ENCODE results near the gene LY6G5C. TPM values are rescaled to one million over a fixed set of nuclear protein-coding genes. Genes with fewer than 3 reads are reported as not detected.
A peak's percentile ranks its signal among the peaks of the same experiment; 100 is the strongest.

LY6G5C gene
- polyA plus RNA-seq, 3 donors, result 4.8 to 7.3 (median 5.8) TPM

DNA sequence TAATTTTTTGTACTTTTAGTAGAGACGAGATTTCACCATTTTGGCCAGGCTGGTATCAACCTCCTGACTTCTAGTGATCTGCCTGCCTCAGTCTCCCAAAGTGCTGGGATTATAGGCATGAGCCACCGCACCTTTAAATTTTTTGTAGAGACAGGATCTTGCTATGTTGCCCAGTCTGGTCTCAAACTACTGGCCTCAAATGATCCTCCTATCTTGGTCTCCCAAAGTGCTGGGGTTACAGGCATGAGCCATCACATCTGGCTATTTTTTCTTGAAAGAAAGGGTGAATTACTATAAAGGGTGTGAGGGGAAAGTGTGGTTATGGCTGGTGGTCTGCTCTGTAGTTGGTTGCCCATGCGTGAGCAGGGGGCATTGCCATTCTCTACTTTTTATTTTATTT lies 27.4 kb upstream of the LY6G5C start:
- Histone ChIP-seq H3K36me3 (replicated peaks in 1 of 2; ENCODE audit: control insufficient read depth in 1 of 2, insufficient read depth in 2 of 2, low read length in 2 of 2) (no peaks in the 10 kb centered on the region), H3K27ac (ENCODE audit: low read depth in 1 of 2, low read length in 2 of 2) (no peak overlapping the region), H3K9ac (ENCODE audit: insufficient read depth, low read length, poor library complexity, severe bottlenecking) (no peak overlapping the region), H3K4me1 (ENCODE audit: control insufficient read depth in 1 of 2, insufficient read depth in 2 of 2, low read length in 2 of 2) (peaks cover 26 to 34% of the 10 kb centered on the region in 2 donors), H3K4me2 (replicated peaks; ENCODE audit: extremely low read depth, low read length, poor library complexity, severe bottlenecking) (no peak overlapping the region), H2AFZ (ENCODE audit: insufficient read depth, low read depth, low read length, poor library complexity, severe bottlenecking) (no peak overlapping the region), H4K20me1 (ENCODE audit: insufficient read depth, low read length) (no peaks in the 10 kb centered on the region), H3K27me3 (ENCODE audit: control insufficient read depth in 2 of 2, insufficient read depth in 2 of 2, low read length in 2 of 2) (no peaks in the 10 kb centered on the region), H3K9me3 (replicated peaks in 1 of 2; ENCODE audit: control insufficient read depth in 1 of 2, insufficient read depth in 1 of 2, low read length in 2 of 2) (no peaks in the 10 kb centered on the region), H3K4me3 (replicated peaks in 1 of 3; ENCODE audit: low read depth in 2 of 3, low read length in 3 of 3) (no peak overlapping the region), H3K79me2 (ENCODE audit: insufficient read depth, low read length) (no peaks in the 10 kb centered on the region)
- Mint-ChIP-seq H3K27me3 (ENCODE audit: low read depth in 3 of 3) (peaks cover 0 to 8% (median 0%) of the 10 kb centered on the region in 3 donors), H3K4me1 (peaks cover 33% of the 10 kb centered on the region), H3K9me3 (peaks cover 0 to 2% (median 0%) of the 10 kb centered on the region in 7 donors), H3K27ac (no peak overlapping the region), H3K4me3 (no peak overlapping the region), H3K36me3 (no peaks in the 10 kb centered on the region)
- 100% methylated on average over 1 of the region's 3 CpGs for WGBS (ENCODE audit: insufficient coverage)
- no peak for TF ChIP-seq CTCF (IDR thresholded peaks at IDR 0.05)
- intact Hi-C loops (cut with micrococcal nuclease), result no loop called here
- no peak for DNase-seq

DNA sequence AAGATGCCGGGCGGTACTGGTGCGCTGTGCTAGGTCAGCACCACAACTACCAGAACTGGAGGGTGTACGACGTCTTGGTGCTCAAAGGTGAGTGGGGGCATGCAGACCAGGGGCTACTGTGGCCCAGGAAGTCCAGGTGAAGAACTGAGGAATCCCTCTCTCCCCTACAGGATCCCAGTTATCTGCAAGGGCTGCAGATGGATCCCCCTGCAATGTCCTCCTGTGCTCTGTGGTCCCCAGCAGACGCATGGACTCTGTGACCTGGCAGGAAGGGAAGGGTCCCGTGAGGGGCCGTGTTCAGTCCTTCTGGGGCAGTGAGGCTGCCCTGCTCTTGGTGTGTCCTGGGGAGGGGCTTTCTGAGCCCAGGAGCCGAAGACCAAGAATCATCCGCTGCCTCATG lies 26.8 kb upstream of the LY6G5C start:
- Mint-ChIP-seq H3K27me3 (ENCODE audit: low read depth in 3 of 3) (peaks cover 0 to 7% (median under 1%) of the 10 kb centered on the region in 3 donors), H3K4me3 (no peak overlapping the region), H3K36me3 (peaks cover 0 to under 1% of the 10 kb centered on the region in 2 donors), H3K27ac (peak overlapping the region in 2 of 7 donors; percentile 6 to 23), H3K9me3 (peaks cover 0 to 2% (median 0%) of the 10 kb centered on the region in 7 donors), H3K4me1 (peaks cover 34% of the 10 kb centered on the region)
- Histone ChIP-seq H3K4me1 (ENCODE audit: control insufficient read depth in 1 of 2, insufficient read depth in 2 of 2, low read length in 2 of 2) (peaks cover 26 to 34% of the 10 kb centered on the region in 2 donors), H3K4me2 (replicated peaks; ENCODE audit: extremely low read depth, low read length, poor library complexity, severe bottlenecking) (no peak overlapping the region), H4K20me1 (ENCODE audit: insufficient read depth, low read length) (no peaks in the 10 kb centered on the region), H3K4me3 (replicated peaks in 1 of 3; ENCODE audit: low read depth in 2 of 3, low read length in 3 of 3) (no peak overlapping the region), H3K9ac (ENCODE audit: insufficient read depth, low read length, poor library complexity, severe bottlenecking) (no peak overlapping the region), H2AFZ (ENCODE audit: insufficient read depth, low read depth, low read length, poor library complexity, severe bottlenecking) (no peak overlapping the region), H3K27me3 (ENCODE audit: control insufficient read depth in 2 of 2, insufficient read depth in 2 of 2, low read length in 2 of 2) (no peaks in the 10 kb centered on the region), H3K9me3 (replicated peaks in 1 of 2; ENCODE audit: control insufficient read depth in 1 of 2, insufficient read depth in 1 of 2, low read length in 2 of 2) (no peaks in the 10 kb centered on the region), H3K36me3 (replicated peaks in 1 of 2; ENCODE audit: control insufficient read depth in 1 of 2, insufficient read depth in 2 of 2, low read length in 2 of 2) (no peaks in the 10 kb centered on the region), H3K27ac (ENCODE audit: low read depth in 1 of 2, low read length in 2 of 2) (no peak overlapping the region), H3K79me2 (ENCODE audit: insufficient read depth, low read length) (peaks cover 3% of the 10 kb centered on the region)
- no peak for TF ChIP-seq CTCF (IDR thresholded peaks at IDR 0.05)
- DNase-seq, result no peak
- 92% methylated on average over 8 of the region's 10 CpGs for WGBS (ENCODE audit: insufficient coverage)
- intact Hi-C loops (cut with micrococcal nuclease), result no loop called here

Data from CD14-positive monocyte (primary cell).